AG09319 (cell line): ENCODE measurements around the gene PKMYT1.

Source experiments
- DNase-seq: peaks from one replicate; pipeline ENCODE4 v3.0.0-alpha.2; 2010; ENCODE audit warnings: low read depth; ENCODE audit errors: extremely low read depth
- TF ChIP-seq, protein P1 (sequence below): IDR thresholded peaks from 2 replicates; pipeline ENCODE4 v1.5.1; 2011; ENCODE audit warnings: low read depth, mild to moderate bottlenecking, inconsistent platforms, low read length, moderate library complexity

PKMYT1 gene

DNA sequence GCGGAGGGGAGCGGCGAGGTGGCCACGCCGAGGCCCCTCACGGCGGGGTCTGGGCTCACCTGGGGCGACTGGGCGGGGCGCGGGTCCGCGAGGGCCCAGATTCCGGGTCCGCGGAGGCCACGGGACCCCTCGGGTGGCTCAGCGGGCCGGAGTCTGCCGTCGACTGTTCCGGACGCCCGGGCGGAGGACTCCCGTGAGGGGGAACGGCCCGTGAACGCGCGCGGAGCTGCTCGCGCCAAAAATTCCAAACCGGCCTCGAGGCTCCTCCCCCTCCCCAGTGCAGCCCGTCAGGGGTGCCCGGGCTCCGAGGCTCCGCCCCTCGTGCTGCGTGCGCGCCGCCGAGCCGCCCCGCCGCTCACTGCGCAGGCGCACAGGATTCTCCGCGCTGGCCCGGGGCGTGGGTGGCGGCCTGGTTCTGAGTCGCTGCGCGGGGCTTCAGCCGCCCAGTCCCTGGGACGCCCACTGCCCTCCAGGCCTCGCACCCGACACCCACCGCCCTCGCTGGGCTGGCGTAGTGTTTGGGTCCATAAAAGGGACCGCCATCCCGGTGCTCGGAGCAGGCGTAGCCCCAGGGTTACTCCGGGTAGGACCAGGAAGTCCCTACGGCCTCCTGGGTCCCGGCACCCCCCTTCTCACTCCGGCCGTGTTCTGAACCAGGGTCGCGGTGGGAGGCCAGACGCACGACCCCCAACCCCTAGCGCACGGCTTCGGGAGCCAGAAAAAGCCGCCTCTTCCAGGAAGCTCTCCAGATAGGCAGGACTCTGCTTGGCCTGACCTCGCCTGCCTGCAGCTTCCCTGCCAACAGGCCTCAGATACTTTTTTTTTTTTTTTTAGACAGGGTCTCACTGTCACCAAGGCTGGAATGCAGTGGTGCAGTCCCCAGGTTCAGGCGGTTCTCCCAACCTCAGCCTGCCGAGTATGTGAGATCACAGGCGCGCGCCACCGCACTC is at the start of gene PKMYT1:
Gene PKMYT1 (minus strand): TSS at position 220 of the 950 bp plus-strand sequence. CDS start 789 bp downstream, outside the sequence.
- DNase-seq, result peak; percentile 63
- TF ChIP-seq, protein P1, sequence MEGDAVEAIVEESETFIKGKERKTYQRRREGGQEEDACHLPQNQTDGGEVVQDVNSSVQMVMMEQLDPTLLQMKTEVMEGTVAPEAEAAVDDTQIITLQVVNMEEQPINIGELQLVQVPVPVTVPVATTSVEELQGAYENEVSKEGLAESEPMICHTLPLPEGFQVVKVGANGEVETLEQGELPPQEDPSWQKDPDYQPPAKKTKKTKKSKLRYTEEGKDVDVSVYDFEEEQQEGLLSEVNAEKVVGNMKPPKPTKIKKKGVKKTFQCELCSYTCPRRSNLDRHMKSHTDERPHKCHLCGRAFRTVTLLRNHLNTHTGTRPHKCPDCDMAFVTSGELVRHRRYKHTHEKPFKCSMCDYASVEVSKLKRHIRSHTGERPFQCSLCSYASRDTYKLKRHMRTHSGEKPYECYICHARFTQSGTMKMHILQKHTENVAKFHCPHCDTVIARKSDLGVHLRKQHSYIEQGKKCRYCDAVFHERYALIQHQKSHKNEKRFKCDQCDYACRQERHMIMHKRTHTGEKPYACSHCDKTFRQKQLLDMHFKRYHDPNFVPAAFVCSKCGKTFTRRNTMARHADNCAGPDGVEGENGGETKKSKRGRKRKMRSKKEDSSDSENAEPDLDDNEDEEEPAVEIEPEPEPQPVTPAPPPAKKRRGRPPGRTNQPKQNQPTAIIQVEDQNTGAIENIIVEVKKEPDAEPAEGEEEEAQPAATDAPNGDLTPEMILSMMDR, result no peak

DNA sequence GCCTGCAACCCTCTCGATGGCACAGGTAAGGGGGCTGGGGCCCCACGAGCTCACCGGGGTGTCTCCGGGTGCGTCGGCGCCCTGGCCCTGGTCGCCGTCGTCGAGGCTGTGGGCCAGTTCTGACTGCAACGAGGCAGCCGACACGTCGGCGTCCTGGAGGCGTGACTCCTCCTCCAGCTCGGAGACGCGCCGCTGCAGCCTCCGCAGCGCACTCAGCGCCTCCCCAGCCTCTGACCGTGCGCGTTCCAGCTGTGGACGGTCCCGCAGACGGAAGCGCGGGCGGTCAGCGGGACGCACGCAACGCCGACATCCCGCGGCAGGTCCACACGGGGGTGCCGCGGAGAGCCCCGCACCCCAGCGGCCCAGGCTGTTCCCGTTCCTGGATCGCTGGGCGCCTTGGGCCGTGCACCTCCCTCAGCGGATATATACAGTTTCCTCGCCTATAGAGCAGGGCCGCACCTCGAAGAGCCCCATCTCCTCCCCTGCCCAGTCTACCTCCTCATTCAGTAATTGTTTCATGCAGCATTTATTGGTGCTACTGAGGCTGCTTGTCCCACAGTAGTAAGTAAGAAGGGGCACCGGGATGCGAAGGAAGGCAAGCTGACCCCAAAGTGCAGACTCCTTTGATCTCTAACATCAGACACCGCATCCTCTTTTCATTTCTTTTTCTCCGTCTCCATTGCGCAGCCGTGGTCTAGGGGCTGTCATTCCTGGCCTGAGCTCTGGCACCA is 49.4 kb upstream of the PKMYT1 start:
- no peak for DNase-seq
- TF ChIP-seq, protein P1, result no peak

DNA sequence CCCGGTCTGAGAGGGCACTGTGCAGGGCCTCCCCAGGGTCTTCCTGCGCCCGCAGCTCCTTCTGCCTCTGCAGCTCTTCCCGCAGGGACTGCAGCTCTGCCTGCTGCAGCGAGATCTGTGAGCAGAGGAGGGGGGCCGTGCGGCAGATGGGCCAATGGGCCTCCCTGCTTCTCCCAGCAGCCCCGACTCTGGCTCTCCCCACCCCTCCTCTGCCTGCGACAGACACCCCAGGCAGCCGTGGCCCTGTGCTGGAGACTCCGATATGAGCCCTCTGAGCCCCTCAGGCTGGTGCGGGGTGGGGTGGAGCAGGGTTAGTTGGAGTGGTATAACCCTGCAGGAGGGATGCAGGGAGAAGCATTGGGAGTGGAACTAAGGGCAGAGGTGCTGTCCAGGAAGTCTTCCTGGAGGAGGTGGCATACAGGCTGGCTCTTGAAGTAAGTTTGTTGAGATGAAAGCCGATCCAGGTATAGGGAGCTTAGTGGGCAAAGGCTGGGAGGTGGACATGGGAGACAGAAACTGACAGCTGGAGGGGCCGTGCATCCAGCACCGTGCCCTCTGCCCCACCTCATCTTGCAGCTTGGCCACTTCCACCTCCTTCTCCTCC is 48.6 kb upstream of the PKMYT1 start:
- no peak for DNase-seq
- TF ChIP-seq, protein P1, result no peak

DNA sequence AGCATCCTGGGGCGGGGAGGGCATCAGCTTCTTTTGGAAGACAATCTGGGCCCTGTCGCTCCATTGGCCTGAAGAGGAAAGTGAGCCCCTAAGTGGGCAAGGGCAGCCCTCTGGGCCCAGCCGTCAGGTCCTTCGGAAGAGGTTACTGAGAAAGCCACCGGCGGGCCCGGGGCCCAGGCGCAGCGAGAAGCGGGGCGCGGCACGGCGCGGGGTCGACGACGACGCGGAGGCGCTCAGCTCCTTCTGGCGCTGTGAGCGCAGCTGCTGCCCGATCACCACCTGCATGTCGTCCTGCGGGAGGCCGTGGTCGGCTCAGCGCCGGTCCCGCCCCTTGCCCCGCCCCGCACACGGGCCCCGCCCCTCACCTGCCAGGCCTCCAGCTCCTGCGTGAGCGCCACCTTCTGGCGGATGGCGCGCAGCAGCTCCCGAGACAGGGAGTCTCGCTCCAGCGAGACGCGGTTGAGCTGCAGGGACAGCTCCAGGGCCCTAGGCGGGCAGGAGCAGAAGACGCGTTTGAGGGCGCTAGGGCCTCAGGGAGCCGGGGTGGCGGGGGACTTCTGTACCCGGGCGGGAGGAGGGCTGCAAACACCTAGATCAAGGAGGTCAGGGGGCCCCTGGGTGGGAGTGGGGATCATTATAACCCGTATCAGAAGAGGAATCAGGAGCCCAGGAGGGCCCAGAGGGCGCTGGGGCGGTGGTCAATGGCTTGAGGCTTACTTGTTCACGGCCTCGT is 47.9 kb upstream of the PKMYT1 start:
- no peak for DNase-seq
- TF ChIP-seq, protein P1, result peak; percentile 50

DNA sequence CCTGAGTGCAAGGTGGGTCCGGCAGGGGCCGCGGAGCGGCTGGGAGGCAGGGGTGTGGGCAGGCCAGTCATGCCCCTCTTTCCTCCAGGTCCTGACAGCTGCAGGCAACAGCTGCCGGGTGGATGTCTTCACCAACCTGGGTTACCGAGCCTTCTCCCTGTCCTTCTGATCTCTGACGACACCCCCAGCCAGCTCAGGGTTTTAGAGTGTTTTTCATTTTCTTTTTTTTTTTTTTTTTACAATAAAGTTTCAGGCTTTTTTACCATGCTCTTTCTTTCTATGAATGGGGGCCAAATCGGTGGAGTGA is 47.2 kb upstream of the PKMYT1 start:
- TF ChIP-seq, protein P1, result no peak
- no peak for DNase-seq

DNA sequence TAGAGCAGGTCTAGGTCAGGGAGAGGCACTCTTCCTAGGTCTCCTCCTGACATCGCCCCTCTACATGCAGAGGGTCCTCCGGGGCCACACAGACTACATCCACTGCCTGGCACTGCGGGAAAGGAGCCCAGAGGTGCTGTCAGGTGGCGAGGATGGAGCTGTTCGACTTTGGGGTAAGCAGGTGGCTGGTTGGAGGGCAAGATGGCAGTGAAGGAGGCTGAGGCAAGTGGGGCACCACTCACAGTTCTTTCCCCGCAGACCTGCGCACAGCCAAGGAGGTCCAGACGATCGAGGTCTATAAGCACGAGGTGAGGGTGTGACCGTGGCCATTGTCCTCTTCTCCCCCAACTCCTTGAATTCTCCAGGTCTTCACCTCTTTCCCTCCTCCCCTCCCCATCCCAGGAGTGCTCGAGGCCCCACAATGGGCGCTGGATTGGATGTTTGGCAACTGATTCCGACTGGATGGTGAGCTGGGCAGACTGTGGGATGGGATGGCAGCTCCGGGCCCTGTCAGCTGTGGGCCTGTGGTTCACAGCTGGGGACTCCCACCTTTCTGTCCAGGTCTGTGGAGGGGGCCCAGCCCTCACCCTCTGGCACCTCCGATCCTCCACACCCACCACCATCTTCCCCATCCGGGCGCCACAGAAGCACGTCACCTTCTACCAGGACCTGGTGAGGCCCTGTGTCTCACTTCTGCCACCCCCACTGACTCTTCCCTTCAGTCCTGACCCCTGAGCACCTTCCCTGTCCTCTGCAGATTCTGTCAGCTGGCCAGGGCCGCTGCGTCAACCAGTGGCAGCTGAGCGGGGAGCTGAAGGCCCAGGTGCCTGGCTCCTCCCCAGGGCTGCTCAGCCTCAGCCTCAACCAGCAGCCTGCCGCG is 46.6 kb upstream of the PKMYT1 start:
- TF ChIP-seq, protein P1, result no peak
- DNase-seq, result no peak
